Measurements from ENCODE around the gene SYT1. TPM values are rescaled to one million over a fixed set of nuclear protein-coding genes. Genes with fewer than 3 reads are reported as not detected.

SYT1 gene
- total RNA-seq, 1 donor from 2014 or later, result not detected

DNA sequence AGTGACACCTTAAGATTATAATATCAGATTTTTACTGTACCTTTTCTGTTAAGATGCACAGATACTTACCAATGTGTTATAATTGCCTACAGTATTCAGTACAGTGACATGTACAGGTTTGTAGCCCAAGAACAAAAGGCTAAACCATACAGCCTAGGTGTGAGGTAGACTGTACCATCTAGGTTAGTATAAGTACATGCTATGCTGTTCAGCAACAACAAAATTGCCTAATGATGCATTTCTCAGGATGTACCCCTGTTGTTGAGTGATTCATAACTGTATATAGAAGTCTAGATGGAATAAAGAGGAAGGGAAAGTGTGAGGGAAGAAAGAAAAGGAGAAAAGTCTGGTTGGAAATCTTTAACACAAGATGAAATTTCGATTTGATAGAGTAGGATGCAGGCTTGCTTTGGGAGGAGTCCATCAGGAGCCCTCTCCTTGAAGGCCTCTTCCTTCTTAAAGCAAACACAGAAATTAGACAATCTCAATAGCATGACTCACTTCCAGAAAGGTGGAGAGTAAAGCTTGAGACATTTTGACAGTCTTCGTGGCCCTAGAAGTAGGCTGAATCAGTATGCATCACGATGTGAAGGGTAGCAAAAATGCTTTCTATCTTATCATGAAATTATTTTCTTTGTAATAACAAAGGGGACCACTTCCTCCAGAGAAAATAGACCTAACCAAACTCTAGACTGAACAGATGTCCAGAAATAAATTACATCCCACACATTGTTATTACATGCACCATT, 191.5 kb downstream of the SYT1 start:
- H3K4me3 Mint-ChIP-seq (ENCODE audit: low read depth), result no peak overlapping the region

DNA sequence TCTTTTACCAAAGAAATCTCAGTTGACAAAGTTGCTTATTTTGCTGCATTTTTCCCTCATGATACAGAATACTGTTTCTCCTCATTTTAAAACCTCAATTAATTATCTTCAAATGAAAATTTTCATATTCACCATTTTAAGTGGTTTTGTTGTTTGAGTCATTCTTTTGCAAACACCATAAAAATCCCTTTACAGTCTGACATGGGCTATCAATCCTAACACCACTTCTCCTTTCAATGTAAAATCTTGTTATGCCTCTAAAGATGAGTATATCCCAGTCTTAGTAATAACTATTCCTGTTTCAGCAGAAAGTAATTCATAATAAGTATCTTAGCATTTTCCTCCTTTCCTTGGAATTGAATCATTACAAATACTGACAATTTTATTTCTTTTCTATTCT, 192.2 kb downstream of the SYT1 start:
- intact Hi-C loops (cut with micrococcal nuclease), result no loop called here
- no peak overlapping the region for H3K27ac Mint-ChIP-seq
- H3K4me3 Mint-ChIP-seq (ENCODE audit: low read depth), result no peak overlapping the region
- no peaks in the 10 kb centered on the region for H3K27me3 Mint-ChIP-seq (ENCODE audit: low read depth)
- no peaks in the 10 kb centered on the region for H3K9me3 Mint-ChIP-seq
- H3K36me3 Mint-ChIP-seq (ENCODE audit: low read depth), result no peaks in the 10 kb centered on the region
- no peak for DNase-seq (ENCODE audit: low spot score)
- no peaks in the 10 kb centered on the region for H3K4me1 Mint-ChIP-seq (ENCODE audit: low read depth)

More for the DNA sequence above, 191.5 kb downstream of the SYT1 start:
- Mint-ChIP-seq H3K27me3 (ENCODE audit: low read depth) (no peaks in the 10 kb centered on the region), H3K27ac (no peak overlapping the region), H3K9me3 (no peaks in the 10 kb centered on the region), H3K36me3 (ENCODE audit: low read depth) (no peaks in the 10 kb centered on the region), H3K4me1 (ENCODE audit: low read depth) (no peaks in the 10 kb centered on the region)
- no peak for DNase-seq (ENCODE audit: low spot score)
- intact Hi-C loops (cut with micrococcal nuclease), result no loop called here

- no peaks in the 10 kb centered on the region for H3K9me3 Mint-ChIP-seq
- no peak overlapping the region for H3K4me3 Mint-ChIP-seq (ENCODE audit: low read depth)
- DNase-seq (ENCODE audit: low spot score), result no peak
- intact Hi-C loops (cut with micrococcal nuclease), result no loop called here
- no peaks in the 10 kb centered on the region for H3K36me3 Mint-ChIP-seq (ENCODE audit: low read depth)
- no peaks in the 10 kb centered on the region for H3K4me1 Mint-ChIP-seq (ENCODE audit: low read depth)
- H3K27me3 Mint-ChIP-seq (ENCODE audit: low read depth), result no peaks in the 10 kb centered on the region
- no peak overlapping the region for H3K27ac Mint-ChIP-seq
These were observed 193.0 kb downstream of the SYT1 start for GRCh38 chr12:79057540-79057939.

GRCh38 chr12:79058342-79058741, 193.8 kb downstream of the SYT1 start:
- no peaks in the 10 kb centered on the region for H3K4me1 Mint-ChIP-seq (ENCODE audit: low read depth)
- no peak for DNase-seq (ENCODE audit: low spot score)
- no peak overlapping the region for H3K27ac Mint-ChIP-seq
- no peaks in the 10 kb centered on the region for H3K9me3 Mint-ChIP-seq
- no peaks in the 10 kb centered on the region for H3K27me3 Mint-ChIP-seq (ENCODE audit: low read depth)
- H3K4me3 Mint-ChIP-seq (ENCODE audit: low read depth), result no peak overlapping the region
- H3K36me3 Mint-ChIP-seq (ENCODE audit: low read depth), result no peaks in the 10 kb centered on the region
- intact Hi-C loops (cut with micrococcal nuclease), result no loop called here

DNA sequence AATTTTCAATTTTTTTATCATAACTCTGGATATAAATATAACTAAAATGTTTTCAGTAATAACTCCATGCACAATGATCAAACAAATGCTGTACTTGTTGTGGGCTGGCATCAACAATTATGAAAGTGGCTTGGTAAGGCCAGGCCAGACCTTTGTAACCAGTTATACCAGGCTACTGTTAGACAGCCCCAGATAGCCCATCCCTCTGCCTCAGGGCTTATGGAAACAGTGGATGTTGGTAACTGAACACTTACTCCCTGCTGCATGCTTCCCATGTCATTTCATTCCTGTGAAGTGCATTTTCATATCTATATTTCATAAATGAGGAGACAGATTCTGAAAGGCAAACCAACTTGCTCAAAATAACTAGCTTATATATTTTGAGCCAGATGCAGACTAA, 195.0 kb downstream of the SYT1 start:
- H3K27me3 Mint-ChIP-seq (ENCODE audit: low read depth), result no peaks in the 10 kb centered on the region
- no peaks in the 10 kb centered on the region for H3K9me3 Mint-ChIP-seq
- DNase-seq (ENCODE audit: low spot score), result no peak
- no peak overlapping the region for H3K4me3 Mint-ChIP-seq (ENCODE audit: low read depth)
- no peak overlapping the region for H3K27ac Mint-ChIP-seq
- intact Hi-C loops (cut with micrococcal nuclease), result no loop called here
- H3K36me3 Mint-ChIP-seq (ENCODE audit: low read depth), result no peaks in the 10 kb centered on the region
- H3K4me1 Mint-ChIP-seq (ENCODE audit: low read depth), result no peaks in the 10 kb centered on the region

DNA sequence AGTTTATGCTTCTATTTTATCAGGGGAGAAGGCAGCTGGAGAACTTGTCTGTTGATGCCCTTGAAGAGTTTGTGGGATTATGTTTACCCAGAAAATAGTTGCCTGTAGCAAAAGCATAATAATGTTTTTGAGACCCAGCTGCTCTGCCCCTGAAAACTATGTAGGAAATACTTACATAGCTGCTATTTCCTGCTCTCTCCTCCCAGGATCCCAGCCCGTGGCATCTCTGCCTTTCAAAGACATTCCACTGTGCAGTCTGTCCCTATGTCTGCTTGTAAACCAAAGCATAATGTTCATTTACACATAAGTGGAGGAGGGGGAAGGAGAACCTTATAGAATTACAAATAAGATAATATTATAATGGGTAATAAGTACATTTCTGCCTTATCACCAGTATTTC, 198.7 kb downstream of the SYT1 start:
- Mint-ChIP-seq H3K9me3 (no peaks in the 10 kb centered on the region), H3K4me1 (ENCODE audit: low read depth) (no peaks in the 10 kb centered on the region), H3K27me3 (ENCODE audit: low read depth) (no peaks in the 10 kb centered on the region), H3K27ac (no peak overlapping the region), H3K4me3 (ENCODE audit: low read depth) (no peak overlapping the region), H3K36me3 (ENCODE audit: low read depth) (no peaks in the 10 kb centered on the region)
- intact Hi-C loops (cut with micrococcal nuclease), result no loop called here
- no peak for DNase-seq (ENCODE audit: low spot score)

DNA sequence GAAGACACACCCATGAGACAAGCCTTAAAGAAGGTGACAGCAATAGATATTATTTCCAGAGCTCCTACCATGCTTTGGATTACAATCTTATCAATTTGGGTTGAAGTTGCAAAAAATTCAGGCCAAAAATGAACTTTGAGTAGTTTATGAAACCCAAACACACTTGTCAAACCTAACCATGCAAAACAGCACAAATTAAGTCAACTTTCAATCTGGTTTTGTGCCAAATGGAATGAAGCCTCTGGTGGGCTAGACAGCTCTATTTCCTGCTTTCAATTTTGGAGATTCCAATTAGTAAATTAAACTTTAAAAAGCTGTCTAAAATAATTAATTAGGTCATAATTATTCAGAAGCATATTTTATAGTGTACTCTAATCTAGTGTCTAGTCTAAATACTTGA, 203.4 kb downstream of the SYT1 start:
- Mint-ChIP-seq H3K4me1 (ENCODE audit: low read depth) (no peaks in the 10 kb centered on the region), H3K9me3 (no peaks in the 10 kb centered on the region), H3K27me3 (ENCODE audit: low read depth) (no peaks in the 10 kb centered on the region), H3K36me3 (ENCODE audit: low read depth) (no peaks in the 10 kb centered on the region), H3K4me3 (ENCODE audit: low read depth) (no peak overlapping the region), H3K27ac (no peak overlapping the region)
- no peak for DNase-seq (ENCODE audit: low spot score)
- intact Hi-C loops (cut with micrococcal nuclease), result no loop called here

DNA sequence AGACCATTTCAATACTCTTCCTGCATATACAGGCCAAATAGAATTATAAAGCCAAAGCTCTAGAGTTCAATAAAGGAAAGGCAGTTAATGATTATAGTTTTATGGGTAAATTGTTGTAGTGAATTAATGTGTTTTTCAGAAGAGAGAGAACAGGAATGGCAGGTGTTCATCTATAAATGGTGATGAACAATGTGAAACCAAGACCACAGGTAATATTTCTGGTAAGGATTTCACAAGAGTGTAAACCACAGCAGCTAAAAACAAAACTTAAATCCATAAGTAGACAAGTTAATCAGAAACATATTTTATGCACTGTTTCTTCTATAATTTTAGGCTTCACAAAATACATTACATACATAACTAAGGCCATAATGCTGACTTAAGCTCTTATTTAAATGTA, 204.4 kb downstream of the SYT1 start:
- H3K9me3 Mint-ChIP-seq, result no peaks in the 10 kb centered on the region
- DNase-seq (ENCODE audit: low spot score), result no peak
- H3K27me3 Mint-ChIP-seq (ENCODE audit: low read depth), result no peaks in the 10 kb centered on the region
- H3K36me3 Mint-ChIP-seq (ENCODE audit: low read depth), result no peaks in the 10 kb centered on the region
- H3K4me1 Mint-ChIP-seq (ENCODE audit: low read depth), result no peaks in the 10 kb centered on the region
- H3K4me3 Mint-ChIP-seq (ENCODE audit: low read depth), result no peak overlapping the region
- intact Hi-C loops (cut with micrococcal nuclease), result no loop called here
- no peak overlapping the region for H3K27ac Mint-ChIP-seq

DNA sequence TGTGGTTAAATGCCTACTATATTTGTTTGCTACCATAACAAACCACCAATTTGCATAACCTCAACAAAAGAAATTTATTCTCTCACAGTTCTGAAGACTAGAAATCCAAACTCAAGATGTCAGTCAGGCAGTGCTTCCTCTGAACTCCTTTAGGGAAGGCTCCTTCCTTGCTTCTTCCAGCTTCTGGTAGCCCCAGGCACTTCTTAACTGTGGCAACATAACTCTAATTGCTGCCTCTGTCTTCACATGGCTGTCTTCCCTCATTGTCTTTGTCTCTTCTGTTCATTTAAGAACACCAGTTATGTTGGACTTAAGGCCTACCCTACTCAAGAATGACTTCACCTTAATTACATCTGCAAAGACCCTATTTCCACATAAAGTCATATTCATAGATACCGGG, 206.9 kb downstream of the SYT1 start:
- Mint-ChIP-seq H3K4me3 (ENCODE audit: low read depth) (no peak overlapping the region), H3K27me3 (ENCODE audit: low read depth) (no peaks in the 10 kb centered on the region), H3K27ac (no peak overlapping the region), H3K9me3 (no peaks in the 10 kb centered on the region), H3K4me1 (ENCODE audit: low read depth) (no peaks in the 10 kb centered on the region), H3K36me3 (ENCODE audit: low read depth) (no peaks in the 10 kb centered on the region)
- no peak for DNase-seq (ENCODE audit: low spot score)
- intact Hi-C loops (cut with micrococcal nuclease), result no loop called here

DNA sequence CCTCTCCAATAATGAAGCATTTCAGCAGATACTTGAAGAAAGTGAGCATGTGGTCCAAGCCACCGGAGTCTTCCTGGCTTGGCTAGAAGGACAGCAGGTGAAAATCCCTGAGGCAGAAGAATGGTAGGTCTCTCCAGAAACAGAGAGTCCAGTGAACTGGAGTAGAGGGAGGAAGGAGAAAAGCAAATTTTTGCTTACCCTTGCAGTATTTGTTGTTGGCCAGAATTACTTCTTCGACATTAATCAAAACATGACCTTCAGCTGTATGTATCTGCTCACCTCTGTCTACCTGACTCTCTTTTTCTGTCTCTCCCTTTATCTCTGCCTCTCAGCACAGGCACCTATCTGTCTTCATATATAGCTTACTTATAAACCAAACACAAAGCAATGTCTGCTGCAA, 208.9 kb downstream of the SYT1 start:
- Mint-ChIP-seq H3K27me3 (ENCODE audit: low read depth) (no peaks in the 10 kb centered on the region), H3K9me3 (no peaks in the 10 kb centered on the region), H3K4me1 (ENCODE audit: low read depth) (no peaks in the 10 kb centered on the region), H3K27ac (no peak overlapping the region), H3K36me3 (ENCODE audit: low read depth) (no peaks in the 10 kb centered on the region), H3K4me3 (ENCODE audit: low read depth) (no peak overlapping the region)
- intact Hi-C loops (cut with micrococcal nuclease), result no loop called here
- DNase-seq (ENCODE audit: low spot score), result no peak

DNA sequence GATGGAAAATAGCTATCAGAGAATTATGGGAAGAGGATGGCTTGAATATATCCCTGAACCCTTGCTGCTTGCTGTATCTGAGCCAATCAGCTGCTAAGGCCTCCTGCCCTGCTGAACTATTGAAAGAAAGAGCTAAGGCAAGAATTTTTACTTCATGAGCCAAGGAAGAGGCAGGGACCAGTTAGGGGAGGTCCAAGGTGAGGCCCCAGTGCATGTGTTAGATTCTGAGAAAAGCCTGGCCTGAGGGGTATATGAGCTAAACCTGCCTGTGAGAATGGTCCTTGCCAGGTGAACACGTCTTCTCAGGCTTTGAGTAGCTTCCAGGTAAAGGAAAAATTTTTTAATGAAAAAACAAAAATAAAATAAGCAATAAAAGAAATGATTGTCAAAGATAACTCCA, 218.0 kb downstream of the SYT1 start:
- no peak for DNase-seq (ENCODE audit: low spot score)
- Mint-ChIP-seq H3K9me3 (no peaks in the 10 kb centered on the region), H3K27me3 (ENCODE audit: low read depth) (no peaks in the 10 kb centered on the region), H3K4me1 (ENCODE audit: low read depth) (no peaks in the 10 kb centered on the region), H3K36me3 (ENCODE audit: low read depth) (no peaks in the 10 kb centered on the region), H3K27ac (no peak overlapping the region), H3K4me3 (ENCODE audit: low read depth) (no peak overlapping the region)
- intact Hi-C loops (cut with micrococcal nuclease), result no loop called here

GRCh38 chr12:79083181-79083580, 218.6 kb downstream of the SYT1 start:
- intact Hi-C loops (cut with micrococcal nuclease), result no loop called here
- Mint-ChIP-seq H3K9me3 (peaks cover under 1% of the 10 kb centered on the region), H3K36me3 (ENCODE audit: low read depth) (no peaks in the 10 kb centered on the region), H3K27ac (no peak overlapping the region), H3K4me3 (ENCODE audit: low read depth) (no peak overlapping the region), H3K4me1 (ENCODE audit: low read depth) (no peaks in the 10 kb centered on the region), H3K27me3 (ENCODE audit: low read depth) (no peaks in the 10 kb centered on the region)
- DNase-seq (ENCODE audit: low spot score), result no peak

GRCh38 chr12:79085106-79085682, 220.6 kb downstream of the SYT1 start:
- intact Hi-C loops (cut with micrococcal nuclease), result no loop called here
- Mint-ChIP-seq H3K4me3 (ENCODE audit: low read depth) (no peak overlapping the region), H3K27me3 (ENCODE audit: low read depth) (no peaks in the 10 kb centered on the region), H3K27ac (no peak overlapping the region), H3K9me3 (peaks cover 5% of the 10 kb centered on the region), H3K36me3 (ENCODE audit: low read depth) (no peaks in the 10 kb centered on the region), H3K4me1 (ENCODE audit: low read depth) (no peaks in the 10 kb centered on the region)
- DNase-seq (ENCODE audit: low spot score), result no peak

All from activated T-helper 2 cell treated with anti-CD3 and anti-CD28 coated beads, Interferon-gamma antibody, Interleukin-2, Interleukin-4, amounts not matched to agents 10 μg/mL and 5 μg/mL and 100 μg/mL, durations not matched to agents 14 hours and 24 hours and 36 hours (primary cell).